HepG2 (cell line): ENCODE results near the gene LDB3. TPM values are rescaled to one million over a fixed set of nuclear protein-coding genes. Genes with fewer than 3 reads are reported as not detected.

Experiments used
- ATAC-seq: fragments of 200-7000 bp; cut with Tn5 transposase; 3 replicates; pipeline ENCODE4 v1.9.1; 2020; ENCODE audit warnings: mild to moderate bottlenecking, moderate library complexity
- BruUV-seq: library from RNA; stranded (reverse); fragments of 400-500 nt; replicated peaks from 2 replicates; lab custom pipeline; 2021; lab: Mats Ljungman, UMichigan
- CTCF ChIA-PET: fragments of 300-600 bp; formaldehyde crosslinking; extraction: SDS; loops from one replicate; lab custom pipeline; 2021; ENCODE audit warnings: low total read pairs, inconsistent platforms, low intra/inter-chr PET ratio; lab: Yijun Ruan, JAX
- POLR2A ChIA-PET: fragments of 350-600 bp; sonication (Branson Sonifier 250); formaldehyde crosslinking; loops from one replicate; lab custom pipeline; 2020; ENCODE audit warnings: antibody characterized with exemption, inconsistent platforms; lab: Yijun Ruan, JAX
- DNase-seq: peaks from one replicate; pipeline ENCODE4 v3.0.0-alpha.2; 2015; ENCODE audit warnings: low spot score
- FAIRE-seq: peaks from 3 replicates; lab custom pipeline; 2011; peaks lifted over from hg19 to GRCh38; lab: Jason Lieb, UNC
- H2AFZ ChIP-seq: one replicate; pipeline ENCODE4 v1.6.1; 2011; ENCODE audit warnings: low read length, inconsistent platforms
- H3K27ac ChIP-seq: fragments of 300-600 bp; 3 replicates; pipeline ENCODE4 v1.8.0; 2011; ENCODE audit warnings: mixed run types, mild to moderate bottlenecking, mixed read lengths, low read length, inconsistent platforms; ENCODE audit not compliant: insufficient read depth; ENCODE audit errors: extremely low read length
- H3K27me3 ChIP-seq, 2 experiments: fragments of 200-600 bp in 1 of 2; 2 replicates in 1 of 2; 3 replicates in 1 of 2; pipeline versions ENCODE4 v1.6.0 to v1.8.0; 2011; ENCODE audit warnings: low read length in 2 of 2, mild to moderate bottlenecking in 2 of 2, moderate library complexity in 2 of 2, inconsistent platforms in 1 of 2; ENCODE audit not compliant: insufficient read depth in 2 of 2, control insufficient read depth in 1 of 2
- H3K36me3 ChIP-seq, 2 experiments: fragments of 200-600 bp in 1 of 2; replicated peaks in 1 of 2; 2 replicates in 1 of 2; 3 replicates in 1 of 2; pipeline versions ENCODE4 v1.5.1 to v1.8.0; 2011; ENCODE audit warnings: low read length in 2 of 2, inconsistent platforms in 1 of 2; ENCODE audit not compliant: insufficient read depth in 2 of 2, control insufficient read depth in 1 of 2
- H3K4me1 ChIP-seq: 2 replicates; pipeline ENCODE4 v1.5.1; 2012; ENCODE audit warnings: low read length, inconsistent platforms; ENCODE audit not compliant: insufficient read depth
- H3K4me2 ChIP-seq: 2 replicates; pipeline ENCODE4 v1.6.0; 2011; ENCODE audit warnings: low read depth, low read length, inconsistent platforms
- H3K4me3 ChIP-seq, 3 experiments: fragments of 200-600 bp in 1 of 3; sonication (generic), shearing (Covaris generic) in 1 of 3; replicated peaks in 1 of 3; 2 replicates each; pipeline ENCODE4 v1.5.1; 2011 to 2016; ENCODE audit warnings: low read length in 3 of 3, inconsistent platforms in 2 of 3, low read depth in 2 of 3, mild to moderate bottlenecking in 2 of 3, control low read depth in 1 of 3, mixed read lengths in 1 of 3; ENCODE audit not compliant: insufficient read depth in 1 of 3
- H3K79me2 ChIP-seq: one replicate; pipeline ENCODE4 v1.6.1; 2011; ENCODE audit warnings: low read length, inconsistent platforms; ENCODE audit not compliant: insufficient read depth
- H3K9ac ChIP-seq: 2 replicates; pipeline ENCODE4 v1.6.0; 2011; ENCODE audit warnings: mild to moderate bottlenecking, low read depth, low read length, inconsistent platforms; ENCODE audit not compliant: insufficient read depth
- H3K9me3 ChIP-seq: 2 replicates; pipeline ENCODE4 v1.5.1; 2012; ENCODE audit warnings: mild to moderate bottlenecking, low read length
- H4K20me1 ChIP-seq: 2 replicates; pipeline ENCODE4 v1.6.0; 2011; ENCODE audit warnings: inconsistent platforms, mild to moderate bottlenecking, low read length, moderate library complexity; ENCODE audit not compliant: insufficient read depth
- AFF4 ChIP-seq: sonication (generic); formaldehyde crosslinking; IDR thresholded peaks from 2 replicates; pipeline ENCODE4 v1.4.0; 2020; ENCODE audit warnings: missing genetic modification reagents
- EED ChIP-seq: sonication (generic); formaldehyde crosslinking; IDR thresholded peaks from 2 replicates; pipeline ENCODE4 v1.5.0; 2020; ENCODE audit warnings: mild to moderate bottlenecking, missing genetic modification reagents
- ERF ChIP-seq: IDR thresholded peaks from 2 replicates; pipeline ENCODE4 v1.6.1; 2018; ENCODE audit warnings: missing biosample characterization, missing genetic modification reagents
- FOXJ3 ChIP-seq: sonication (generic); formaldehyde crosslinking; IDR thresholded peaks from 2 replicates; pipeline ENCODE4 v1.4.0; 2020; ENCODE audit warnings: missing genetic modification reagents, mild to moderate bottlenecking, borderline replicate concordance
- HOXA3 ChIP-seq: sonication (generic); formaldehyde crosslinking; IDR thresholded peaks from 2 replicates; pipeline ENCODE4 v1.5.0; 2020; ENCODE audit warnings: missing genetic modification reagents
- LCORL ChIP-seq, 2 experiments: fragments of 450-650 bp in 1 of 2; sonication (generic) in 1 of 2; formaldehyde crosslinking in 1 of 2; IDR thresholded peaks; 2 replicates each; pipeline versions ENCODE4 v1.5.0 to v1.6.1; 2017 to 2020; ENCODE audit warnings: antibody characterized with exemption in 1 of 2, missing genetic modification reagents in 1 of 2
- MIER2 ChIP-seq: IDR thresholded peaks from 2 replicates; pipeline ENCODE4 v1.6.1; 2016; ENCODE audit warnings: missing biosample characterization, missing genetic modification reagents
- PAWR ChIP-seq: sonication (generic); formaldehyde crosslinking; IDR thresholded peaks from 2 replicates; pipeline ENCODE4 v1.4.0; 2020; ENCODE audit warnings: missing genetic modification reagents, mild to moderate bottlenecking, borderline replicate concordance
- RARA ChIP-seq: IDR thresholded peaks from 2 replicates; pipeline ENCODE4 v1.6.1; 2016; ENCODE audit warnings: missing genetic modification reagents, missing compliant biosample characterization
- RFX1 ChIP-seq: fragments of 450-650 bp; IDR thresholded peaks from 2 replicates; pipeline ENCODE4 v1.6.1; 2017
- ZBTB37 ChIP-seq: sonication (generic); formaldehyde crosslinking; IDR thresholded peaks from 2 replicates; pipeline ENCODE4 v1.4.0; 2020; ENCODE audit warnings: mild to moderate bottlenecking, missing genetic modification reagents
- ZNF343 ChIP-seq: sonication (generic); formaldehyde crosslinking; IDR thresholded peaks from 2 replicates; pipeline ENCODE4 v1.4.0; 2020; ENCODE audit warnings: mild to moderate bottlenecking, missing genetic modification reagents
- ZNF75D ChIP-seq: sonication (generic); formaldehyde crosslinking; IDR thresholded peaks from 2 replicates; pipeline ENCODE4 v1.8.1; 2023; ENCODE audit warnings: missing genetic modification reagents, mild to moderate bottlenecking, borderline replicate concordance
- ZNF883 ChIP-seq: sonication (generic); formaldehyde crosslinking; IDR thresholded peaks from 2 replicates; pipeline ENCODE4 v1.5.1; 2020; ENCODE audit warnings: mild to moderate bottlenecking, missing genetic modification reagents; ENCODE audit errors: not compliant biosample characterization
- ZSCAN20 ChIP-seq: sonication (generic); formaldehyde crosslinking; IDR thresholded peaks from 2 replicates; pipeline ENCODE4 v1.4.0; 2020; ENCODE audit warnings: missing genetic modification reagents, mild to moderate bottlenecking, borderline replicate concordance
- WGBS: methylation state at CpG from one replicate; pipeline ENCODE4 v1.1.6; 2017; ENCODE audit warnings: low lambda C conversion rate; 5-methylcytosine and 5-hydroxymethylcytosine counted together
- in situ Hi-C: cut with HindIII; loops from 2 replicates; pipeline ENCODE4 v1.10.0; 2017; ENCODE audit warnings: low pct_unique_long_range_greater_than_20kb; ENCODE audit not compliant: extremely low pct_ligation_motif_present
- intact Hi-C: fragments of 100-400 bp; cut with micrococcal nuclease; formaldehyde crosslinking; loops from one replicate; pipeline ENCODE4 v1.10.0; 2022; ENCODE audit not compliant: unreplicated experiment
- polyA plus RNA-seq, 8 experiments: library from polyadenylated mRNA; depleted of rRNA in 3 of 8; stranded (reverse) in 7 of 8; unstranded in 1 of 8; fragments of >200 nt; fragmentation: Illumina TruSeq in 4 of 8; extraction: Trizol in 4 of 8; gene quantifications; 2 replicates each; pipeline versions ENCODE4 v1.2.1 to v1.2.3, GENCODE V29; 2011 to 2016; ENCODE audit warnings: low read depth in 4 of 8, missing spikeins in 1 of 8, mixed read lengths in 1 of 8; ENCODE audit not compliant: insufficient read depth in 1 of 8
- total RNA-seq, 5 experiments: library from RNA; depleted of rRNA; stranded (reverse); fragments of >200 nt; fragmentation: Illumina TruSeq; extraction: Trizol; gene quantifications; 2 replicates each; pipeline ENCODE4 v1.2.3, GENCODE V29; 2016; ENCODE audit warnings: low read depth in 1 of 5

LDB3 gene
- total and polyA plus RNA-seq, 2 of the 13 experiments (the other 11 are each of a cell fraction or from before 2014, with no cell fraction given), result not detected

GRCh38 chr10:86642021-86642420 lies 26.3 kb upstream of the LDB3 start:
- DNase-seq (no peak), ATAC-seq (no peak), FAIRE-seq (no peak)
- Histone ChIP-seq H3K79me2 (no peaks in the 10 kb centered on the region), H3K27ac (no peak overlapping the region), H3K36me3 (no peaks in the 10 kb centered on the region), H4K20me1 (no peaks in the 10 kb centered on the region), H3K27me3 (peaks cover 0 to 6% of the 10 kb centered on the region in 2 experiments; a peak in 2 of 5 replicates), H3K4me3 (no peak overlapping the region), H3K4me1 (no peaks in the 10 kb centered on the region), H2AFZ (no peak overlapping the region), H3K9ac (no peak overlapping the region), H3K4me2 (no peak overlapping the region), H3K9me3 (no peaks in the 10 kb centered on the region)
- ChIA-PET CTCF (no interaction called here), POLR2A (no interaction called here)
- no peak for TF ChIP-seq HOXA3 (CRISPR knock-in tag)
- no peak for TF ChIP-seq EED (CRISPR knock-in tag)
- no peak for TF ChIP-seq ZSCAN20 (CRISPR knock-in tag)
- no TSS peak for BruUV-seq
- in situ Hi-C loops, result no loop called here
- intact Hi-C loops, result loop anchor here (5.0 kb wide), 1 partner anchor 50 kb away; no protein-coding TSS in a partner anchor

GRCh38 chr10:86642499-86642898 lies 25.8 kb upstream of the LDB3 start:
- intact Hi-C loops (loop anchor here (5.0 kb wide), 1 partner anchor 50 kb away; no protein-coding TSS in a partner anchor), in situ Hi-C loops (no loop called here)
- H3K4me3 ChIP-seq, result no peak overlapping the region
- H3K4me1 ChIP-seq, result no peaks in the 10 kb centered on the region
- no peak overlapping the region for H3K27ac ChIP-seq
- peaks cover 0 to 6% of the 10 kb centered on the region in 2 experiments; a peak in 2 of 5 replicates for H3K27me3 ChIP-seq
- ChIA-PET POLR2A (no interaction called here), CTCF (no interaction called here)
- FAIRE-seq (no peak), ATAC-seq (no peak), DNase-seq (no peak)
- 45% methylated on average over 5 of the region's 5 CpGs for WGBS
- H3K4me2 ChIP-seq, result no peak overlapping the region
- BruUV-seq, result no TSS peak
- no peak overlapping the region for H3K9ac ChIP-seq
- H4K20me1 ChIP-seq, result no peaks in the 10 kb centered on the region
- H3K79me2 ChIP-seq, result no peaks in the 10 kb centered on the region
- no peaks in the 10 kb centered on the region for H3K9me3 ChIP-seq
- H3K36me3 ChIP-seq, result no peaks in the 10 kb centered on the region
- H2AFZ ChIP-seq, result no peak overlapping the region
- TF ChIP-seq ZNF75D, result no peak
- TF ChIP-seq RARA, result no peak
- no peak for TF ChIP-seq FOXJ3 (CRISPR knock-in tag)
- no peak for TF ChIP-seq ZNF343 (CRISPR knock-in tag)
- no peak for TF ChIP-seq PAWR (CRISPR knock-in tag)
- TF ChIP-seq RFX1, result no peak
- no peak for TF ChIP-seq MIER2 (CRISPR knock-in tag)
- no peak for TF ChIP-seq ZBTB37 (CRISPR knock-in tag)
- TF ChIP-seq AFF4 (CRISPR knock-in tag), result no peak
- no peak for TF ChIP-seq LCORL (IDR thresholded peaks at IDR 0.05)
- no peak for TF ChIP-seq LCORL (CRISPR knock-in tag; IDR thresholded peaks at IDR 0.05)
- TF ChIP-seq ERF (CRISPR knock-in tag), result no peak
- no peak for TF ChIP-seq ZNF883 (CRISPR knock-in tag)
